Endothelial cell of umbilical vein (primary cell): ENCODE results near the gene MME. TPM values are rescaled to one million over a fixed set of nuclear protein-coding genes. Genes with fewer than 3 reads are reported as not detected.

ENCODE experiments used
- BruUV-seq: library from RNA; stranded (reverse); fragments of 400-500 nt; replicated peaks from 2 replicates; lab custom pipeline; 2021; lab: Mats Ljungman, UMichigan
- CTCF ChIA-PET: fragments of 300-600, 350-600 bp; sonication (Branson Sonifier 250); formaldehyde crosslinking; loops from one replicate; lab custom pipeline; 2021; ENCODE audit warnings: antibody characterized with exemption, inconsistent platforms; lab: Charles Lee
- POLR2A ChIA-PET: fragments of 300-600, 350-600 bp; sonication (Branson Sonifier 250); formaldehyde crosslinking; loops from one replicate; lab custom pipeline; 2021; ENCODE audit warnings: antibody characterized with exemption, inconsistent platforms; lab: Charles Lee
- DNase-seq: peaks from one replicate; pipeline ENCODE4 v3.0.0-alpha.2; 2011; ENCODE audit warnings: low read depth, low spot score
- FAIRE-seq: peaks from 2 replicates; lab custom pipeline; 2011; peaks lifted over from hg19 to GRCh38; lab: Jason Lieb, UNC
- H2AFZ ChIP-seq: 2 replicates; pipeline ENCODE4 v1.6.0; 2012; ENCODE audit warnings: low read depth, low read length, control low read depth, inconsistent platforms
- H3K27ac ChIP-seq: 2 replicates; pipeline ENCODE4 v1.5.1; 2011; ENCODE audit warnings: low read depth, mild to moderate bottlenecking, control low read depth, low read length, moderate library complexity; ENCODE audit not compliant: insufficient read depth
- H3K27me3 ChIP-seq, 2 experiments: 2 replicates each; pipeline versions ENCODE4 v1.6.0 to v1.6.1; 2011; ENCODE audit warnings: low read length in 2 of 2, mixed read lengths in 1 of 2; ENCODE audit not compliant: control insufficient read depth in 2 of 2, insufficient read depth in 2 of 2
- H3K36me3 ChIP-seq, 2 experiments: 2 replicates in 1 of 2; 3 replicates in 1 of 2; pipeline ENCODE4 v1.5.1; 2011; ENCODE audit warnings: low read length in 2 of 2, mild to moderate bottlenecking in 1 of 2, moderate library complexity in 1 of 2; ENCODE audit not compliant: control insufficient read depth in 2 of 2, insufficient read depth in 2 of 2; ENCODE audit errors: extremely low read depth in 1 of 2
- H3K4me1 ChIP-seq: 3 replicates; pipeline ENCODE4 v1.5.1; 2011; ENCODE audit warnings: mild to moderate bottlenecking, low read length; ENCODE audit not compliant: control insufficient read depth, insufficient read depth; ENCODE audit errors: extremely low read depth
- H3K4me2 ChIP-seq: 2 replicates; pipeline ENCODE4 v1.6.1; 2011; ENCODE audit warnings: low read length, control low read depth, mixed read lengths; ENCODE audit not compliant: insufficient read depth
- H3K4me3 ChIP-seq, 3 experiments: fragments of 200-600 bp in 1 of 3; sonication (generic), shearing (Covaris generic) in 1 of 3; replicated peaks in 1 of 3; 2 replicates each; pipeline ENCODE4 v1.5.1; 2011 to 2016; ENCODE audit warnings: control low read depth in 3 of 3, low read length in 3 of 3, mild to moderate bottlenecking in 2 of 3, inconsistent platforms in 1 of 3, low read depth in 1 of 3, moderate library complexity in 1 of 3; ENCODE audit not compliant: insufficient read depth in 1 of 3
- H3K79me2 ChIP-seq: 2 replicates; pipeline ENCODE4 v1.6.0; 2012; ENCODE audit warnings: low read length, inconsistent platforms; ENCODE audit not compliant: control insufficient read depth, insufficient read depth
- H3K9ac ChIP-seq: replicated peaks from 2 replicates; pipeline ENCODE3; 2011; ENCODE audit warnings: low read length, control low read depth; ENCODE audit not compliant: insufficient read depth; ENCODE audit errors: extremely low read depth
- H3K9me1 ChIP-seq: replicated peaks from 3 replicates; pipeline ENCODE4 v1.6.0; 2011; ENCODE audit warnings: mild to moderate bottlenecking, low read length; ENCODE audit not compliant: control insufficient read depth, insufficient read depth; ENCODE audit errors: extremely low read depth
- H3K9me3 ChIP-seq: replicated peaks from 2 replicates; pipeline ENCODE4 v1.5.1; 2012; ENCODE audit warnings: low read length, inconsistent platforms; ENCODE audit not compliant: control insufficient read depth, insufficient read depth
- H4K20me1 ChIP-seq: replicated peaks from 2 replicates; pipeline ENCODE3; 2011; ENCODE audit warnings: mild to moderate bottlenecking, low read length; ENCODE audit not compliant: control insufficient read depth, insufficient read depth; ENCODE audit errors: extremely low read depth
- EZH2 ChIP-seq: IDR thresholded peaks from 2 replicates; pipeline ENCODE4 v1.6.1; 2012; ENCODE audit warnings: borderline replicate concordance, low read depth, mild to moderate bottlenecking, moderate library complexity, low read length, inconsistent platforms; ENCODE audit not compliant: severe bottlenecking
- FOS ChIP-seq: IDR thresholded peaks from 2 replicates; pipeline ENCODE4 v1.6.1; 2011; ENCODE audit warnings: mild to moderate bottlenecking, low read length, moderate library complexity, borderline replicate concordance; ENCODE audit not compliant: insufficient read depth
- GATA2 ChIP-seq: IDR thresholded peaks from 2 replicates; pipeline ENCODE4 v1.7.0; 2011; ENCODE audit warnings: low read depth, mild to moderate bottlenecking, moderate library complexity, mixed read lengths, low read length; ENCODE audit not compliant: insufficient read length, insufficient read depth
- MYC ChIP-seq: IDR thresholded peaks from one replicate; pipeline ENCODE4 v1.6.1; 2011; ENCODE audit warnings: mild to moderate bottlenecking, low read depth, low read length
- POLR2A ChIP-seq: IDR thresholded peaks from 2 replicates; pipeline ENCODE4 v1.6.1; 2012; ENCODE audit warnings: low read depth, mild to moderate bottlenecking, control low read depth, low read length
- POLR2AphosphoS5 ChIP-seq: IDR thresholded peaks from 2 replicates; pipeline ENCODE4 v1.6.1; 2012; ENCODE audit warnings: low read depth, mild to moderate bottlenecking, control low read depth, low read length, moderate library complexity; ENCODE audit not compliant: insufficient read depth
- dilution Hi-C: fragments of 300-500 bp; cut with MboI; formaldehyde crosslinking; loops from one replicate; pipeline ENCODE4 v1.15.0; 2019; ENCODE audit warnings: low sequenced_read_pairs; ENCODE audit not compliant: extremely low pct_ligation_motif_present
- intact Hi-C: fragments of 100-400 bp; cut with micrococcal nuclease; formaldehyde crosslinking; loops from one replicate; pipeline ENCODE4 v1.10.0; 2022
- polyA plus RNA-seq, 4 experiments: library from polyadenylated mRNA; depleted of rRNA in 3 of 4; stranded (reverse) in 3 of 4; unstranded in 1 of 4; fragments of >200 nt; gene quantifications; 2 replicates each; pipeline versions ENCODE4 v1.2.1 to v1.2.3, GENCODE V29; 2011 to 2012; ENCODE audit warnings: missing spikeins in 1 of 4
- total RNA-seq: library from RNA; stranded (reverse); gene quantifications from 2 replicates; pipeline ENCODE4 v1.2.3, GENCODE V29; 2021
- TF ChIP-seq, protein P1 (sequence below): IDR thresholded peaks from 2 replicates; pipeline ENCODE4 v1.6.1; 2011; ENCODE audit not compliant: insufficient read depth, insufficient read length
- TF ChIP-seq, protein P2 (sequence below), 2 donors: IDR thresholded peaks; 1 replicate in 1 of 2; 2 replicates in 1 of 2; pipeline ENCODE4 v1.5.1; 2011; ENCODE audit warnings: low read length in 2 of 2, mild to moderate bottlenecking in 2 of 2, moderate library complexity in 2 of 2, control low read depth in 1 of 2, inconsistent platforms in 1 of 2, low read depth in 1 of 2; ENCODE audit not compliant: insufficient read depth in 1 of 2; ENCODE audit errors: extremely low read depth in 1 of 2

The MME gene
- total and polyA plus RNA-seq, 2 donors (not counting 3 experiments of a cell fraction or from before 2014, with no cell fraction given), result 6.0 to 10.5 TPM

DNA sequence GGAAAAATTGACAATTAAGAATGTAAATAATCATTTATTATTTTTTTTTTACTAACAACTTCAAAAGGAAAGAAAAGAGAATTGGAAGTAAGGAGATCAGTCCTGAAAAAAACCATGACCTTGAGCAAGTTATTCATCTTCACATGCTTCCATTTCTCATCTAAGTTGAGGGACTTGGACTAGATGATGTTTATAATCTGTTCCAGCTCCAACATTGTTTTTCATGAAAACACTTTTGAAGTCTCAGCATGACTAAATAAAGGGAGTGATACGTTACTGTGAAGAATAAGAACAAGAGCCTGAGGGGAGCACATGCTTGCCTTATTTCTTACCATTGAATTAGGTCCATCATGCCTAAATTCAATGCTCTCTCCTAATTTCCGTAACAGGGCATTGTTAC lies 117.7 kb downstream of the MME start:
- no TSS peak for BruUV-seq
- Histone ChIP-seq H4K20me1 (no peaks in the 10 kb centered on the region), H3K9me3 (no peaks in the 10 kb centered on the region), H3K27me3 (no peaks in the 10 kb centered on the region), H3K79me2 (no peaks in the 10 kb centered on the region), H3K4me2 (no peak overlapping the region), H3K9me1 (no peaks in the 10 kb centered on the region), H3K4me1 (no peaks in the 10 kb centered on the region), H3K4me3 (no peak overlapping the region), H2AFZ (no peak overlapping the region), H3K36me3 (no peaks in the 10 kb centered on the region), H3K9ac (no peak overlapping the region), H3K27ac (no peak overlapping the region)
- no peak for DNase-seq
- no peak for FAIRE-seq
- no peak for TF ChIP-seq EZH2
- no peak for TF ChIP-seq POLR2AphosphoS5
- TF ChIP-seq, protein P1, sequence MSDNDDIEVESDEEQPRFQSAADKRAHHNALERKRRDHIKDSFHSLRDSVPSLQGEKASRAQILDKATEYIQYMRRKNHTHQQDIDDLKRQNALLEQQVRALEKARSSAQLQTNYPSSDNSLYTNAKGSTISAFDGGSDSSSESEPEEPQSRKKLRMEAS, result no peak
- TF ChIP-seq, protein P2, sequence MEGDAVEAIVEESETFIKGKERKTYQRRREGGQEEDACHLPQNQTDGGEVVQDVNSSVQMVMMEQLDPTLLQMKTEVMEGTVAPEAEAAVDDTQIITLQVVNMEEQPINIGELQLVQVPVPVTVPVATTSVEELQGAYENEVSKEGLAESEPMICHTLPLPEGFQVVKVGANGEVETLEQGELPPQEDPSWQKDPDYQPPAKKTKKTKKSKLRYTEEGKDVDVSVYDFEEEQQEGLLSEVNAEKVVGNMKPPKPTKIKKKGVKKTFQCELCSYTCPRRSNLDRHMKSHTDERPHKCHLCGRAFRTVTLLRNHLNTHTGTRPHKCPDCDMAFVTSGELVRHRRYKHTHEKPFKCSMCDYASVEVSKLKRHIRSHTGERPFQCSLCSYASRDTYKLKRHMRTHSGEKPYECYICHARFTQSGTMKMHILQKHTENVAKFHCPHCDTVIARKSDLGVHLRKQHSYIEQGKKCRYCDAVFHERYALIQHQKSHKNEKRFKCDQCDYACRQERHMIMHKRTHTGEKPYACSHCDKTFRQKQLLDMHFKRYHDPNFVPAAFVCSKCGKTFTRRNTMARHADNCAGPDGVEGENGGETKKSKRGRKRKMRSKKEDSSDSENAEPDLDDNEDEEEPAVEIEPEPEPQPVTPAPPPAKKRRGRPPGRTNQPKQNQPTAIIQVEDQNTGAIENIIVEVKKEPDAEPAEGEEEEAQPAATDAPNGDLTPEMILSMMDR (IDR thresholded peaks at IDR 0.05; ENCODE audit: extremely low read depth in 1 of 2, insufficient read depth in 1 of 2, low read depth in 1 of 2, low read length in 2 of 2), result no peak
- no peak for TF ChIP-seq GATA2
- TF ChIP-seq POLR2A, result no peak
- no peak for TF ChIP-seq FOS
- TF ChIP-seq MYC, result no peak
- intact Hi-C loops (no loop called here), dilution Hi-C loops (no loop called here)
- CTCF ChIA-PET, result no interaction called here
- POLR2A ChIA-PET, result no interaction called here
